Mesenchymal stem cell (in vitro differentiated cells and primary cell): ENCODE results near the gene TMPRSS12. TPM values are rescaled to one million over a fixed set of nuclear protein-coding genes. Genes with fewer than 3 reads are reported as not detected.

Experiments
- small RNA-seq: library from polyadenylated mRNA; stranded (forward); fragments of <200 nt; extraction: miRNeasy Mini kit (QIAGEN cat#:217004); gene quantifications from one replicate; pipeline ENCODE3, GENCODE V24; 2013; ENCODE audit warnings: low read depth

TMPRSS12 gene

Small RNAs within 50 kb of the gene (small RNA-seq; reads per million reads assigned to genes)
- gene AC013244.2 (not detected), gene RN7SL519P (not detected)
